GM18499 (cell line): ENCODE measurements around the gene ADAMTSL1.

Source experiments
- ATAC-seq: cut with Tn5 transposase; IDR thresholded peaks from one replicate; pipeline ENCODE4 v1.9.1; 2021; ENCODE audit warnings: moderate number of reproducible peaks; ENCODE audit not compliant: insufficient read depth, unreplicated experiment

Gene ADAMTSL1

DNA sequence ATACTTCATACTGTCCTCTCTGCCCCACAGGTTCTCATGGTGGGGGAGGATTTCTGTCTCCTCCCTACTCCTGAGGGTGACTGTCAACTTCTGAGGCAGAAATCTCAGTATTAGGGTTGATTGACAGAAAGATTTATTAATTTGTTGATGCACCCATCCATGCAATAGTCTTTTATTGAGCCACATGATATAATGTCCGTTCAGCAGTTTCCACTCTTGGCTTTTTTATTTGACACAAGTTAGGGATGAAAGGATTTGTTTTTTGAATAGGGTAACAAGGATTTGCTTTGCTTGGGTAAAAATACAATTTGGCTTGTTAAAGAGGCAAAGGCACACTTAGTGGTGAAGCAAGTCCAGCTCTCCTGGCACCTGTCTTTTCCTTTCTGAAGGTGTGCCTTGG is 125.0 kb downstream of the ADAMTSL1 start:
- ATAC-seq = no peak

GRCh38 chr9:18601026-18601425 is 127.1 kb downstream of the ADAMTSL1 start:
- ATAC-seq = no peak

GRCh38 chr9:18601956-18602355 is 128.0 kb downstream of the ADAMTSL1 start:
- no peak for ATAC-seq

GRCh38 chr9:18604767-18605730 is 131.1 kb downstream of the ADAMTSL1 start:
- no peak for ATAC-seq

GRCh38 chr9:18605766-18606180 is 131.8 kb downstream of the ADAMTSL1 start:
- no peak for ATAC-seq

DNA sequence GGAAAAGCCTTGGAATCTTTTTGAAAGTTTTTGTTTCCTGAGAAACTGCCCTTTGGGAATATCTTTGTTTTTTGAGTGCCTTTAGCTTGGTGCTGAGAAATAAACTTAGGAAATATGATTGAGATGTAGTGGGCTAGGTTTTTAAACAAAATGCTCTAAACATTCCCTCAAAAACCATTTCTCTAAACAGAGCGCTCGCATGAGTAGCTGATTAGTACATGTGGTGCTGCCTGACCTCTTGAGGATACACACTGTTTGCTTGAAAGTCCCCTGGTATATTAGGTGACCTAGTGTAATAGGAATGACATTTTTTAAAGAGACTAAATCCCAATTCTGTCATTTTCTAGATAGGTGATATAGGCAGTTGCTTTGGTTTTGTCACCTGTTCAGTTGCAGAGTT is 132.3 kb downstream of the ADAMTSL1 start:
- ATAC-seq = no peak

DNA sequence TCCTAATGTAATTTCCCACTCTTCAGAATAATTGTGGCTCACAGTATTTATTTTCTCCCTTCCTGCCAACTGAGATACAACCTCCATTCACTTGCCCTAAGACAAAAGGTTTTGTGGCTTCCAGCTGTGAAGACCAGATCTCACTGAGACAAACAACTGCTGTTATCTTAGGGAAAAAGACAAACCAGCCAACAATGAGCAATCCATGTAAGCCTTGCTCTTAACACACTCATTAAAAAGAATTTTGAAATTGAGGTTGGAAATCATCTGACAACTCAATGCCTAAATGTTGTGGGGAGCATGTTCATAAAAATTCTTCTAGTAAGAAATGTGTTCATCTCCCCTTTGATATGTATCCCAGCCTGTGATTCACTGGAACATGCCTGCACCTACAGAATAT is 132.9 kb downstream of the ADAMTSL1 start:
- no peak for ATAC-seq

DNA sequence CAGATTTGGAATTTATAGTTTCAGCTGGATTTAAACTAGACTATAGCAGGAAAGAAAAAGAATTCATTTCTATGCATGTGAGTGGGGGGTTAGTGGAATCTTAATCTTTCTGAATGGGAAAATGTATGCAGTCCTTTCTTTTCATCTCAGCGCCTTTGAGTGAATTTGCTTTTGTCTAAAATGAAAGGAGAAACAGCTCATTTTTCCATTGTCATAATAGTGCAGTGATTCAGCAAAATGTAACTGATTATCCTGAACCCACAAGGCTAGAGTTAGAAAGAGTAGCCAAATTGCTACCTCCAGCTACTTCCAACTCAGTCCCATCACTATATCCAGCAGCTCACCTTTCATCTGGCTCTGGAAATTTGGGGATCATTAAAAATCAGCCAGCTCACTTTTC is 134.4 kb downstream of the ADAMTSL1 start:
- no peak for ATAC-seq

- no peak for ATAC-seq
These were observed 137.0 kb downstream of the ADAMTSL1 start for GRCh38 chr9:18610956-18611355.

DNA sequence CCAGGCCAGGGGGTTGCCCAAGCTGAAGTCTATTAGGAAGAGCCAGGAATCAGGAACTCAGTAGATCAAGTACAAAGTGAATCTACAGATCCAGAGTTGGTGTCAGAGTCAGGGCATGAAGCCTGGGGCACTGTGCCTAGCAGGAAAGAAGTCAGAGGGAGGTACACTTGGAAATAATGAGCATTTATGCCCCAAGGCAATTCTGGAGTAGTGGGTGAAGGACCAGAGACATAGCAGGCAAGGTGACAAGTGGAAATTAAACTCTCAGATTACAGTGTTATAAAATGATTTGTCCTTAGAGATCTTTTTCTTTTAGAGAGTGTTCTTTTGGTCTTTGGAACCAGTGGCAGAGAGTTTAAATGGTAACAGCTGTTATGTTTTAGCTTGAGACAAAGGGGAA is 138.0 kb downstream of the ADAMTSL1 start:
- ATAC-seq = no peak

GRCh38 chr9:18614116-18614515 is 140.2 kb downstream of the ADAMTSL1 start:
- ATAC-seq = no peak

DNA sequence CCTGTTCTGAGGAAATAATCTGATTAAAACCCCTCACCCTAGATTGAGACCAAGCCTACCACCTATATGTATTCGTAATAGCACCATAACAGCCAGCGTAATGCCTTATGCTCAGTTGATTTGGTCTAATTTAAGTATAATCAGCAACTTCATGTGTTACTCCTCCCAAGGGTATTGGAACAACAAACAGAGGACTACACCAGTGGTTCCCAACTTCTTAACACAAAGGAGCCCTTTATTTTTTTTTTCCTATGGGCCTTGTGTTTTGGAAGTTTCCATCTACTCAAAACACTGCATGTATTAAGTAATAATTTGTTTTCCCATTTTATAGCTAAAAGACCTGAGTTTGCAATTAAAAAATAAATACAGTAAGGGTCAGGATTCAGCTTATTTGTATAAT is 140.7 kb downstream of the ADAMTSL1 start:
- ATAC-seq = no peak

DNA sequence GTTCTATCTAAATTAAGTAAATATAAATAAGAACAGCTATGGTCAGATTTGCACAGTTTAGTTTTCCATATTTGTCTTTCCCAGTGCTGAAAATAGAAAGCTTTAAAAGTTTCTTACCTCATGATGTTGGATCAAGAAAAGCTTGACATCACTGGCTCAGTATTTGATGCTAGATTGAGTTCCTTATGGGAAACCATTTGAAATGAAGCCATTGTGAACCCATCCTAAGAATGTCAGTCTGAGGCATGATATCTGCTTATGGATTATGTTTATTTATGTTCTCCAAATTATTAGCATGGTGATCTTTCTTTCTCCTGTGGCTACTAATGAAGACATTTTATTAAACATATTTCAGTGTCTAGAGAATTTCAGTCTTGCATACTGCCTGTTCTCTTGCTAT is 143.0 kb downstream of the ADAMTSL1 start:
- ATAC-seq = no peak

DNA sequence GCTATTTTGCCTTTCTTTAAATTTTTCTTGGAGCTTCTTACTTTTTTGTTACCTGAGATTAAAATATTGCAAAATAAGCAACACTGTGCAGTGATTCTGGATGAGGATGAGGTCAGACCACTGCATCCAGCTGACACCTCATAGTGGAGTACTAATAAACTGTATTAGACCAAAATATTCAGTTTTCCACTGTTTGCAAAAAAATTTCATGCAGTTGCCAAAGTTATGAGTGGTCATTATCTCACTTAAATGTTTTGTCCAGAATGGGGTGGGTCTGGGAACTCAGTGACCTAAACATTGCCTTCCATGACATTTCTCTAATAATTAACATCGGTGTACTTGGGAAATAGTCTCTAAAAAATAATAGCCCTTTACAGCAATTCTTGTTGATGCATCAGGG is 143.8 kb downstream of the ADAMTSL1 start:
- ATAC-seq = no peak

- no peak for ATAC-seq
These were observed 144.9 kb downstream of the ADAMTSL1 start for GRCh38 chr9:18618862-18619261.

- no peak for ATAC-seq
These were observed 148.4 kb downstream of the ADAMTSL1 start for GRCh38 chr9:18622186-18622836.

- ATAC-seq = no peak
These were observed 149.5 kb downstream of the ADAMTSL1 start for GRCh38 chr9:18623221-18624079.

DNA sequence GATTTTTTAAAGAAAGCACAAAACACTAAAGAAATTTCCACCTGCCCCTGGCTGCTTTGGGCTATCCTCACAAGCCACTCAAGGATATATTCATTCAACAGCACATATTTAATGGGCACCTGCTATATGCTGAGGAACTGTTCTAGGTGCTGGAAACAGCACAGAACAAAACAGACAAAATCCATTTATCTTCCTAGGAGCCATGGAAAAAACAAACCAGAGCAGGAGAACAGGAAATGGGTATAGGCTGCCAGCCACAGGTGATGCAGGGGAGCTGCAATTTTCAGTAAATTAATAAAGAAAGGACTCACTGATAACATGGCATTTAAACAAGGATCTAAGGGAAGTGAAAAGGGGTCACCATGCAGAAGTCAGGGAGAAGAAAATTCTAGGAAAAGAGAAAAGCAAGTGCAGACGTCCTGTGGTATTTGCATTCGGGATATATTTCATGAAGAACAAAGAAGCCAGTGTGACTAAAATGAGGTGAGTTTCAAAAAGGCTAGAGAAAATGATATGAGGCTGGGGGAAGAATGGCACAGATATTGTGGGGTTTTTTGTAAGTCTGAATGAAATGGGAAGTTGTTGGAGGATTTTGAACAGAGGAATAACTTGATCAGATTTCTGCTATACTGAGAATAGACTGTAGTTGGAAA is 152.2 kb downstream of the ADAMTSL1 start:
- no peak for ATAC-seq

DNA sequence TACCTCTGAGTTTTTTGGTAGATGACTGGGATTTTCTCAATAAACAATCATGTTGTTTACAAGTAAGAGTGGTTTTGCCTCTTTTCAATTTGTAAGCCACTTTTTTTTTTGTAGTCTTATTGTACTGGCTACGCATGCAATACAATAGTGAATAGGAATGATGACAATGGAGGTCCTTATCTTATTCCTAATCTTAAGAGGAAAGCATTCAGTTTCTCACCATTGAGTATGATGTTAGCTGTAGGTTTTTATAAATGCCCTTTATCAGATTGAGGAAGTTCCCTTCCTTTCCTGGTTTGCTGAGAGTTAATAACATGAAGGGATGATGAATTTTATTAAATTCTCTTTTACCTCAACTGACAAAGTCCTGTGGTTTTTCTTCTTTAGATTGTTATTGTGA is 155.2 kb downstream of the ADAMTSL1 start:
- ATAC-seq = no peak
